HG02798 (cell line): Measurements from ENCODE around the gene DNM1.

Experiments used
- ATAC-seq: cut with Tn5 transposase; IDR thresholded peaks from one replicate; pipeline ENCODE4 v1.9.1; 2021; ENCODE audit warnings: mild to moderate bottlenecking; ENCODE audit not compliant: unreplicated experiment, poor library complexity

DNM1 gene

GRCh38 chr9:128203707-128204551 is 750 bp downstream of the DNM1 start:
- ATAC-seq = no peak

DNA sequence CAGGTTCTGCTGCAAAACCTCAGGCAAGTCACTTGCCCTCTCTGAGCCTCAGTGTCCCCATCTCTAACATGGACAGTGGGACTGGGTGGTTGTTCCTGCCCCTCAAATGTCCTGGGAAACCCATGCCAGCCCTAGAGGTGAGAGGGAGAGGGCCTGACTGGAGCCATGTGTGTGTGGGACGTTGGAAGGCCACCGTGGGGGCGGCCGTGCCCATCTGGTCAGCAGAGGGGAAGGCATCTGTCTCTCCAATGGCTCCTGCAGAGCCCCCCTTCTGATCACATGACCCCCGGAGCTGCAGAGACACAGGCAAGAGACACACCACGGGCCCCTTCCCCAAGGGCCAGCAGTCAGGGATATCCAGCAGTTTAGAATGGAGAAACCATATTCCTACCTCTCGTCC is 1.7 kb downstream of the DNM1 start:
- no peak for ATAC-seq

DNA sequence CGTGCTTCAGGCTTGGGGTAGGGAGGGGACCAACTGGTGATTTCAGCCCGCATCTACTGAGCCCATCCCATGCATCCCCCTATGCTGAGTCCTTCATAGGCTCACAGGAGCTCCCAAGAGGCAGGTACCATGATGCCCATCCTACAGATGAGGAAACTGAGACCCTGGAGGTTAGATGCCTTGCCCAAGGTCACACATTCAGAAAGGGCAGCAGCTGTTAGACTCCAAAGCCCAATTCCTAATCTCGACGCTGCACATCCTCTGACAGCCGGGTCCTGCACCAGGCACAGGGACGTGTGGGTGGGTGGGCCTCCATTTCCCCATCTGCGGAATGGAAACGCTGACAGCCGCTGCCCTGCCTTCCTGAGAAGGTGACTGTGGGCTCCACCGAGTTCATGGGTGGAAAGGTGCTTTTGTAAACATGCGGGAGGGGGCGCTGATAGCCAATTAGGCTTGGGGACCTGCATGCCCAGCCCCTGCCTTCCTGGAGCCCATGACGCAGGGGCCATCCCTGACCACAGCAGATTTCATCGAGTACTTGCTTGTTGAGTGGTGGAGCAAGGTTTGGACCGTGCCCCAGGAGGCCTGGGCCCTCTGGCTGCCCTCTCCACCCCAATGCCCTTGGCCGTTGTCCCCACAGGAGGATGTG is 2.2 kb downstream of the DNM1 start:
- ATAC-seq = no peak

GRCh38 chr9:128206484-128206883 is 3.3 kb downstream of the DNM1 start:
- ATAC-seq = no peak

GRCh38 chr9:128206916-128207910 is 4.0 kb downstream of the DNM1 start:
- ATAC-seq = no peak

DNA sequence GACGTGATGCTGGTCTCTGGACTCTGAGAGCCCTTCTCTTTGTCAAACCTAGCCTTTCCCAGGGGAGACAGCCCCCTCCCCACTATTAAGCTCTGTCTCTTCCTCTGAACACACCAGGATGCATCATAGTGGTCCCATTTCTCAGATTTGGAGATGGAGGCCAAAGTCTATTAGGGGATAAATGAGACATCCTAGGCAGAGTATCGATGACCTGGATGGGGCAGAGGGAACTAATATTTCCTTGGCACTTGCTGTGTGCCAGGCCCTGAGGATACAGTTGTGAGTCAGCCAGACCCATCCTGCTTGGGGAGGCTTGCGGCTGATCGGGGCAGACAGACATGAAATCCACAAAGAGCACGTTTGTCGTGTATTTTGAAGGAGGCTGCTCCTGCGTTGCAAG is 5.2 kb downstream of the DNM1 start:
- no peak for ATAC-seq

DNA sequence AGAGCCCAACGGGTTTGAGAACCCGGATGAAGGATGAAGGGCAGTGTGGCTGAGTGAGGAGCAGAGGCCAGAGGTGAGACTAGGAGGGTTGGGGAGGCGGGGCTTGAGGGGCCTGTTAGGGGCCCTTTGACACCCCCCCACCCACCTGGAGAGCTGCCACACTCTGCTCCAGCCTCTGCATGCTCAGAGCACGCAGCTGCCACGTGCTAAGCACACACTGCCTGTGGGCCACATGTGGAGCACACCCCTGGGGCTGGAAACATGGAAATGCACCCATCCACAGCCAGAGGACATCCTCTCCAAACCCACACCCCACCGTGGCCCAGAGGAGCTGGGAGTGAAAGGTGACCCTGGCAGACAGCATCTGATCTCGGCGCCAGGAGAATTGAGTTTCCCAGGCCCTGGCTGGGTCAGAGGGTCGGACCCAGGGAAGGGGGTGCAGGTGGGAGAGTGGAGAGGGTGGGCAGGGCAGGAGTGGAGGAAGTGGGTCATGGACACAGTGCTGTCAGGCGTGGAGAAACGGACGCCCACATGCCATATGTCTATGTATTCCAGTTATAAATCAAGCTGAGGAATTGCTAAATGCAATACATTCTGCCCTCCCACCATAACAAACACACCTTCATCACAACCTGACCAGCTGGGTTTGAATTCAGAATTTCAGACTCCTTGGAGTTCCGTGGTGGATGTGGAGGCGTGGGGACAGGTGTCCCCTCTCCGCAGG is 5.9 kb downstream of the DNM1 start:
- ATAC-seq = no peak

GRCh38 chr9:128211186-128211980 is 8.2 kb downstream of the DNM1 start:
- ATAC-seq = no peak

DNA sequence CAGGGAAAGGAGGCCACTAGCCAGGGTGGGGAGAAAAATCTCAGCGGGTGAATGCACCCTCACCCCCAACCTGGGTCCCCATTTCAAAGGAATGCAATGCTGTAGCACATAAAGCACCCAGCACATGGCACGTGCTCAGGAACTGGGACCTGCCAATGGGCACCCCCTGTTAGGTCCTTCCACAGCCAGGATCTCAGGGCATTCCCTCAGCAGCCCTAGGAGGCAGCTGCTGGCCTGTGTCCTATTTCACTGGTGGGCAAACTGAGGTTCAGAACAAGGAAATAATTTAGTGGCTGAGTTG is 8.8 kb downstream of the DNM1 start:
- no peak for ATAC-seq

DNA sequence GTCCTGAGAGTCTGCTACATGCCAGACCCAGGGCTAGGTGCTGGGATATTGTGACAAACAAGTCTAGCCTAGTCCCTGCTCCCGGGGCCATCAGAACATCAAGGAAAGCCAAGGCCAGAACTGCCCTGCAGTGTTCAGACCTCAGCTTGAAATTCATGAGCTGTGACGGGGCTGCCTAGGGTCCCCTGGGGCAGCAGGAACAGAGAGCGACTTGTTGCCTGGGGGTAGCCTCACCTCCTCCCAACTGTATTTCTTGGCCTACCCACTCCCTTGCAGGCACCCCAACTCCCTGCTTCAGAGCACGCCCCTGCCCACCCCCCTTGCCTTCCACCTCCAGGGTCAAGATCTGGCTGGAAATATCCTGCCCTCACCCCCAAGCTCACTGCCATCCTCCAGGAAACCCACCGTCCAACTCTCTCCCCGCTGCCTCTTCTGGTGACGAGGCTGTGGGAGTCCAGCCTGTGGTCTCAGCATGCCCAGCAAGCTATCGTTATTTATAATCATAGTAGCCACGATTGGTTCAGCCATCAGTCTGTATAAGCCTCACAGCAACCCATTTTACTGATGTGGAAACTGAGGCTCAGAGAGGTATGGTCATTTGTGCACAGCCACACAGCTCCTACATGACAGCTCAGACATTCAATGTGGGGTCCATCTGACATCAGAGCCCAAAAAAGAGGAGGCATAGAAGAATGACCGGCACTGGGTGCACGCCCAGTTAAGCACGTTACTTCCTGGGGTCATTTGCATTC is 10.7 kb downstream of the DNM1 start:
- no peak for ATAC-seq

DNA sequence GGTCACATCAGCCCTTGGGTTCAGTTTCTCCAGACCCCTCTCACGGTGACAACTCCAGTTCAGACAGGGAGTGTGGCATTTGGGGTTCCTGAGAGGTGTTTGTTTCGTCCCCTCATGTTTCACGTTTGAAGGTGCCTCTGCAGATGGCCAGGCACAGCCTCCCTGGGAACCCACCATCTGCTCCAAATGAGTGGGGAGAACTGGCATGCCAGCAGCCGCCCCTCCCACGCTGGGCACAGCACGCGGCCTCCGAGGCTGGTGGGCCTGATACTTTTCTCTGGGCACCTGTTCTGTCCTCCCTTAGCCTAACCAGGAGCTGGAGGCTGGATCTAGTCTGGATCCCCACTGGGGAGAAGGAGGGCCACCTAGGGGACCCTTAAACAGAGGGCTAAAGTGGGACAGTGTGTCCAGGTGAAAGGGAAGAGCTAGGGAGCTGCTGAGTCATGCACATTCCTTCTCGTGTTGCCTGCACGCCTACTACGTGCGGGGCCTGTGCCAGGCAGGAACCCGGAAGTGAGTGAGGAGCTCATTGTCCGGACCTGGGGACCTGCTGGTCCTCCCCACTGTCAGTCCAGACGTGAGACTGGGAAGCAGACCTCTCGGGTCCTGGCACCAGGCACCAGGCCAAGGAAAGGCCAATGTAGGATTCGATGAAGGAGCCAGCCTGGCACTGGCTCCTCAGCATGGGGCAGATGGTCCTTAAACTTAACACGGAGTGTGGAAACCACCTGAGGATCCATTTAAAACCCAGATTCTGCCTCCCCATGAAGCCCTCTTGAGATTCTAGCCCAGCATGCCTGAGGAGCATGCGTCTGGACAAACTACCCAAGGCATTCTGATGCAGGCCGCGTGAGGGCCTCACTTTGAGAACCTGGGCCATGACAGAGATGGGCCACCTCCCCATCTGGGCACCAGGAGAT is 11.7 kb downstream of the DNM1 start:
- no peak for ATAC-seq

GRCh38 chr9:128215491-128216409 is 12.6 kb downstream of the DNM1 start:
- no peak for ATAC-seq

GRCh38 chr9:128216781-128217553 is 13.8 kb downstream of the DNM1 start:
- no peak for ATAC-seq

DNA sequence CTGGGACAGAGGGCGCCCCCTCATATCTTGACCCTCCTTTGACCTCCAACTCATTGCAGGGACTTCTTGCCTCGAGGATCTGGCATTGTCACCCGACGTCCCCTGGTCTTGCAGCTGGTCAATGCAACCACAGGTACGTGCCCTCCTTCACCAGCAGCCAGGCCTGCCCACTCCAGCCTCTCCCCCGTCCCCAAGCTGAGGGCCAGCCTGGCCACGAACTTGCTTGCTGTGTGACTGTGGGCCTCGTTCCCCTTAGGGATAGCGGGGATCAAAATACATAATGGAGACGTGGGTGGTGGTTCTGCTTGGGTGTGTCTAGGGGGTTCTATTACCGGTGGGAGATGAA is 15.0 kb downstream of the DNM1 start:
- ATAC-seq = no peak

GRCh38 chr9:128218518-128219389 is 15.6 kb downstream of the DNM1 start:
- peak; percentile 83 for ATAC-seq
